Activated CD4-positive, alpha-beta T cell treated with anti-CD3 and anti-CD28 coated beads for 1 hour (primary cell): ENCODE data around the gene RPS14.

Experiments
- DNase-seq: peaks from one replicate; pipeline ENCODE4 v3.0.0-alpha.2; 2020

The RPS14 gene

DNA sequence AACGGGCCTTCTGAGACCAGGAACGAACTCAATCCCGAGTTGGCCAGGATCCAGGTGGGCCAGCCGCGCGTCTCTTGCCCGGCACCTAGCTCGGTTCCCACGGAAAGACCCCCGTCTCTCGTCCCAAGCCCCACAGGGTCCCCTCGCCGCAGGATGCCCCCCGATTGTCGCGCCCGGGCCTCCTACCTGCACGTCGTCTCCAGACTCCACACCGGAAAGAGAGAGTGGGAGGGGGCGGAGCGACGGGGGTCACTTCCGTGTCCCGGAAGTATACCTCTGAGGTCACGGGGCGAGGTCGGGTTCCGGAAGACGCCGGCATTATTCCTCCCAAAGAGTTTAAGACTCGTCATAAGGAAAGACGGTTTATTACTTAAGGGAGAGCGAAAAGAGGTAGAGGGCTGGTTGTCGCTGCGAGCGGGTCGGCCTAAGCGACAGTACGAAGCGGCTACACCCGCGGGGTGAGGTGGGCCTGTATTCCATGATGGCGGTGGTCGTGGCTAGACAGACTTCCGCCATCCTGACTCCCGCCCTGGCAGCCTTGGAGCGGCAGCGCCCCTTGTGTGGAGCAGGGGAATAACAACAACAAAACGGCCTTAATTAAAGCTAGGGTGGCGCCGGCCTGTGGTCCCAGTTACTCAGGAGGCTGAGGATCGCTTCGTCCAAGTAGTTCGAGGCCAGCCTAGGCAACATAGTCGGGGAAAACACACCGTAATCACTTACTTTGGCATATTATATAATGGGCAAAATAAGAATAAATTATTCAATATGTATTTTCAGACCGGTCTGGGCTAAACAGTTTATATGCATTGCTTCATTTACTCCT, at the start of gene RPS14:
RPS14 (minus strand) TSS at position 223 of the 823 bp plus-strand sequence. CDS start 2,006 bp downstream, outside the sequence.
- peak; percentile 91 for DNase-seq

DNA sequence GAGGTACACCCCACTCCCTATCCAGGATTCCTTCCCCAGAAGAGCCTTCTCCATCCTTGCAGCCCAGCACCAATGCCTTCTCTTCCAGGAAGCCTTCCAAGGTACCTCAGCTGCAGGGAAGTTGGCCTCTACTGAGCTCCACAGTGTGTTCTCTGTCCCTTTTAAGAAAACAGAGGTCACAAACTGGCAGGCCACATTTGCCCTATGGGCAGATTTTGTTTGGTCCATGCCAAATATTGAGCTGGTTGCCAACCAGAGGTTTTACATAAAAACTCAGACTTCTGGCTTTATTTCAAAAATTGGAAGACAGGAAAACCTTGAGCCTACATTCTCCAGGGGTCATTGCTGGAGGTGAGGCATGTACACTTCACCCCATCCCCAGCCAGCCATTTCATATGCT, 49.4 kb upstream of the RPS14 start:
- DNase-seq = no peak

DNA sequence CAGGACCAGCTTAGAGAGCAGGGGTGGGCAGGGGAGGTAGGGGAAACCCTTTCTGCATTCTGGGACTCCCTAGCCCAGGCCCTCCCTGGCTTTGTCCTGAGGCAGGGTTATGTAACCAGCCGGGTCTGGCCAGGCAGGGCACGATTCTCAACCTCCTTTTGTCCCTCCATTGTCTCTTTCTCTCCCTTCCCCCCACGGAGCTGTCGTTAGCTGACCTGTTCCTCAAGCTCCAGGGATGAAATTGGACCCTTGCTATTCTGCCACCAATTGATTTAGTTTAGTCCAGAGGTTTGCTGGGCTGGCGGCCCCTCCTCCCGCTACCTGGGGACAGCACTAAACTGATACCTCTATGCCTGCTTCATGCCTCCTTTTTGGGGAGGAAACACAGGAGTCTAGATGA, 49.0 kb upstream of the RPS14 start:
- DNase-seq = no peak

DNA sequence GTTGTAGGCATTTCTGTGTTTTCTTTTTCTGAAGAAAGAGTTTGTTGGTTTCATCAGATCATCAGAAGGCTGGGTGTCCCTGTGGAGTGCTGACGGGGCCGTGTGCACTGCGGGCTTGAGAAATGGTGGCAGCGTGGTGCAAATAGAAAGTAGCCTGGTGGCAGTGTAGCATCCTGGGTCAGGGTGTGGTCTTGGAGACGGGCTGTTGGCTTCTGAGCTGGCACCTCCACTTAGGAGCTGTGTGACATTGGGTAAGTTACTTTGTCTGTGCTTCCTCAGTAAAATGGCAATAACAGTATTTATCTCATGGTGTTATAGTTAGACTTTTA, 48.4 kb upstream of the RPS14 start:
- DNase-seq = no peak

DNA sequence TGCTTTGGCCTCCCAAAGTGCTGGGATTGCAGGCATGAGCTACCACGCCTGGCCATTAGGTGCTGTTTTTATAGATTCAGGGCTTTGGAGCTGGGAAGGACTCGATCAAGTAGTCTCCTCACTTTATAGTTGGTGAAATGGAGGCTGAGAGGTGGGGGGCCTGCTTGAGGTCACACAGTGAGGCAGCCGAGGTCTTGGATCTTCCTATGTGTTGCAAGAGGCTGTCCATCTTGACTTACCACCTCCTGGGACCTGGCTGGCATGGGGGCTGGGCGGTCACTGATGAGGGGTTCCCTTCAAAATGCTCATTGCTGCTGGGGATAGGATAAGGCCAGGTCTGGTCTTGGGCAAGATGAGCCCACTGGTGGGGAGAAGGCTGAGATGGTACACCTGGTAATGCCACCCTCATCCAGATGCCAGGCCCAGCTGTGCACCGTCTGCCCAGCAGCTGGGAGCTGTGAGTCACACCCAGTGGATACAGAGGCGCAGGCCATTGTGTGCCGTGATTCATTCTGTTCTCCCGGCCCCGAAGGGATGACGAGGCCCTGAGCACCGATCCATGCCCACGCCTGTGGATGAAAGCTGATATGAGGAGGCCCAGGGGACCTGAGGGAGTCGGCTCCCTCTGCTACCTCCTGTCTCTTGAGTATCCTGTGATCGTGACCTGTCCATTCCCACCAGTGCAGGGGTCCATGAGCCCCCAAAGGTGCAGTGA, 47.9 kb upstream of the RPS14 start:
- DNase-seq = no peak

DNA sequence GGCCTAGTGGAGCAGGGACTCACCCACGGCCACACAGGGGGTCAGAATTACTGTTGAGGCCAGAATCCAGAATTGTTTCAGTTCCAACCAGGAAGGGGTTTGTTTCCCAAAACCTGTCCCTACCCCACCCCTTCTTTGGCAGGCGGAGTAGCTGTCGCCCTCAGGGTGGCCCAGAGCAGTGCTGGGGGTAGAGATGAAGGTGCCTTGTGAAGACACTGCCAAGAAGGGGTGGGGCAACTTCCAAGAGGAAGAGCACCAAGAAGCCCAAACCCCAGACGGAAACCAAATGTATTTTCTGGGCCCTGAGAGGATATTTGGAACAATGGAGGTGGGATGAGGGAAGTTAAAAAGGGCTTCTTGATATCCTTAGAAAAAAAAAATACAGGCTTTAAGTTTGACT, 47.0 kb upstream of the RPS14 start:
- DNase-seq = no peak

DNA sequence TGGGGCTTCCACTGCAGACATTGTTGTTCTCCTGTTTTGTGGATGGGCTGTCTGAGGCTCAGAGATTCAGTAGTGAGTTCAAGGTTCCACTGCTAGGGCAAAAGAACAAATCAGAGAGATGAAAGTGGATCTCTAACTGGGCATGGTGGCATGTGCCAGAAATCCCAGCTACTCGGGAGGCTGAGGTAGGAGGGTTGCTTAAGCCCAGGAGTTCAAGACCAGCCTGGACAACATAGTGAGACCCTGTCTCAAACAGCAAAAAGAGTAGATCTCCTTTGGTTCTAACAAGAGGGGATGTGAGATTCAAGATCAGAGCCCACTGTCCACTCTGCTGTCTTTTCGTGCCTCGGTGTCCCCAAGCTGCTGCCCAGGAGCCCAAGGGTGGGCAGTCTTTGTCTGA, 46.6 kb upstream of the RPS14 start:
- DNase-seq = no peak

DNA sequence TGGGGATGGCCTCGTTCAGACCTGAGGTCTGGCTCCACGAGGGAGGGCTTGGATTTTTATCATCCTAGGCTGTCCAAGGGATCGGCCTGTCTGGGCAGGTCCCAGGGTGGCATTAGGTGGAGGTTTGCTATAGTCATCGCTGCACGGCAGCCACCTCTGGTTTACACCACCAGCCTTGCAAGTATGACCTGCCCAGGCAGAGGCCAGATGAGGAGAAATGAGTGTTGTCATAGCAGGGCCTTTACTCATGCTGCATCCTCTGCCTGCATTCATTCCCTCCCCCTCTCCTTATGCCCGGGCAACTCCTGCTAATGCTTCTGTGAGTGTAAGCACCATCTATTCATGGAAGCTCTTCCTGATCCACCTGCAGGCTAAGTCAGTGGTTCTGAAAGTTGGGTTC, 43.1 kb upstream of the RPS14 start:
- DNase-seq = no peak

DNA sequence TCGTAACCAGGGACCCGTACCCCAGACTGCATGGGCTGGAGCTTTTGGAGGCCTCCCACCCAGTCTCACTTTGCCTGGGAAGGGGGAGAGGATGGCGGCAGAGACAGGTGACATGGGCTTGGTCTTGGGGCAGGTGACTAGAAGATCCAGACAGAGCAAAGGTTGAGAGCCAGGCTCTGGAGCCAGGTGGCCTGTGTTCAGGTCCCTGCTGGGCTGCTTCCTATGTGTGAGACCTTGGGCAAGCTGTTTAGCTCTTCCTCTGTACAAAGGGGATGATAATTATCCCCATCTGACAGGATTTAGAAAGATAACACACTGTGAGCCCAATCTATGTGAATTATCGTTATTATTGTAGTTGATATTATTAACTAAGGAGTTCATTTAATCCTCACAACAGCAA, 42.3 kb upstream of the RPS14 start:
- DNase-seq = no peak

DNA sequence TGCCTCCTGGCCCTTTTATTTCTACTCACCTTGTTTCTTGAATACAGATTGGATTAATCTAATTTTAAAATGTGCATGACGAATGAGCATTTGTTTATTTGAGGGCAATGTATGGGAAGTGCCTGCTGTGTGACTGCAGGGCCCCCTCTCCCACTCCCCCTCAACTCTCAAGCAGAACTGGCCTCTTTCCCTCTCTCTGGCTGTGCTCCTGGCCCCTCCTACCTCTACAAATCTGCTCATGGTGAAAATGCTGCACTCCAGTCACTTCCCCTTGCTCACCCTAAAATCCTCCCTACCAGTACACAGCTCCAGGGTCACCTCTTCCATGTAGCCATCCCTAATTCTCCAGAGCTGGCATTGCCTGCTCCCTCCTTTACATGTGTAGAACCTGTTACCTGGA, 41.2 kb upstream of the RPS14 start:
- no peak for DNase-seq

DNA sequence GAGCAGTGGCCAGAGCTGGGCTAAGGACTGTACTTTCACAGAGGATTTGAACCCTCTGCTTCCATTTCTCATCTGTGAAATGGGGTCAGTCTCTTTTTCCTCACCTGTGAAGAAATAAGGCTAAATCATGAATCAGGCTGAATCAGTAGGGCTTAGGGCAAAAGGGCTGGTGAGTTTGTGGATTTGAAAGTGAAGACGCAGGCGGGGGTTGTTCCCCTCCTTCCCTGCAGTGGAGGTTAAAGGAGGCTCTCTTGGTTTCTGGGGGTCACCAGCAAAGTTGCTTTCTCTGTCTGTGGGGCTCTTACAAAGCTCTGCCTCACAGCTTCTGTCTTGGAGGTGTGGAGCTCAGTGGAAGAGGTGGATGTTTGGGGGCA, 40.7 kb upstream of the RPS14 start:
- no peak for DNase-seq

DNA sequence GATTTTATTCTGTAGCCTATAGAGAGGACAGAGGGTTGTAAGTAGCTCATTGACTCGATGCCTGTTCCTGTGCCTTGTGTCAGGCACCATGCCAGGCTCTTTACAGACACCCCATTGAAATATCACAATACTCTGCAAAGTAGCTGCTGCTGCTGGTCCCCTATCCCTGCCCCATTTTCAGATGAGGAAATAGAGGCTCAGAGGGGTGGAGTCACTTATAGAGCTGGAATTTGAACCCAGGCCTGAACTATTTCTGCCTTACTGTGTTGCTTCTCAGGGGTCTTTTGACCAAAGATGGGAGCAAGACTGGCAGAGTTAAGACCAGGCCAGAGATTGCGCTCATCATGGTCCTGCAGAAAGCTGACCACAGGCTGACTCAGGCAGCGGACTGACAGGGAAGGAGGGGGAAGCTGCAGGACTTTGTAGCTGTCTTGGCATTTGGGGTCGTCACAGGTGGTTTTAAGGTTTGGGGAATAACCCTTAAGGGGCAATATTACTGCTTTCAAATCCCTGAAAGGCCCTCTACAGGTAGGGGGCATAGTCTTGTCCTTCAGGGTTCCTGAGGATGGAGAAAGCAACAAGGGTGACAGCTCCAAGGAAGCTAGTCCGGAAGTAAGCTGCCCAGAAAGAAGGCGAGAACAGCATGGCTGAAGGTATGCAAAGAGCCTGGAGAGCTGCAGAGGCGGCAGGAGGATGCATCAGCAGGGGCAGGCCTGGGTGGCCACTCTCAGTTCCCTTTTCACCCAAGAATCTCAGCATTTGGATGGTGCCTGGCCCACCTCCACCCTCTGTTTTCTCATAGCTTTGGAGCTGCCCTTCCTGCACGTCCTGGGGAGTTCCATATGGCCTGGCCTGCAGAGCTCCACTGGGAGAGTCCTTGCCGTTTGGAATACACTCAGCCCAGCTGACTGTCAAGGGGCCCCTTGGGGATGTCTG, 40.1 kb upstream of the RPS14 start:
- DNase-seq = no peak

DNA sequence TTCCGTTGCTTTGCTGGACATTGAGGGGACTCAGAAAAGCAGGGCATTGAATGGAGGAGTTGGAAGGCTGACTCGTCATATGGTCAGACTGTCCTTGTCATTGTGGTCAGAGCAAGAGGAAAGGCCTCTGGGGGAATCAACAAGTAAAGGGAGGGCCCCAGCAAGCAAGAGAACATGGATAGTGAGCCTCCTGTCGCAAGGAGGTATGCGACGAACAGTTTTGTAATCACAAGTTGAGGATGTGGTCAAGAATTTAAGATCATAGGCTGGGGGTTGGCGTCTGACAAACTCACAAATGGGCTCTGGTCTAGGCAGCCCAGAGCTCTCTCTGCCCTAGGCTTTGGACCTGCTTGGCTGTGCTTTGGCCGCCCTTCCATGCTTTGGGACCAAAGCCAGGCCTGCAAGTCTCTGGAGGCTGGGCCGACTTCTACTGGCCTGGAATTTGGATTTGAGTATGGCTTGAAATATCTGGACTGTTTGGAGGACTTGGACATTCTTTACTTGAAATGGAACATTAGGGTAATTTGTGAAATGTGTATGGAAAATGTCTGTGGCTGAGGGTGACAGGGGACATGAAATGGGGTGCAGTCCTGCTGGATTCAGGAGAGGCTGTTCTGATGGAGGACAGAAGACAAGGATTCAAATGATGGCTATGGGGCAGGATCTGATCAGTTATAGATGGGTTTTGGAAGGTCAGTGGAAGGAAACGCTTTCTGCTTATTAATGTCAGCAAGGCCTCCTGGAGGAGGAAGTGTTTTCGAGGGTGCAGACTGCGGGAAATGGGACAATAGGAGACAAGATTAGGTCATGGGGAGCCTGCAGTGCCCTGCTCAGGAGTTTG, 39.2 kb upstream of the RPS14 start:
- DNase-seq = no peak

DNA sequence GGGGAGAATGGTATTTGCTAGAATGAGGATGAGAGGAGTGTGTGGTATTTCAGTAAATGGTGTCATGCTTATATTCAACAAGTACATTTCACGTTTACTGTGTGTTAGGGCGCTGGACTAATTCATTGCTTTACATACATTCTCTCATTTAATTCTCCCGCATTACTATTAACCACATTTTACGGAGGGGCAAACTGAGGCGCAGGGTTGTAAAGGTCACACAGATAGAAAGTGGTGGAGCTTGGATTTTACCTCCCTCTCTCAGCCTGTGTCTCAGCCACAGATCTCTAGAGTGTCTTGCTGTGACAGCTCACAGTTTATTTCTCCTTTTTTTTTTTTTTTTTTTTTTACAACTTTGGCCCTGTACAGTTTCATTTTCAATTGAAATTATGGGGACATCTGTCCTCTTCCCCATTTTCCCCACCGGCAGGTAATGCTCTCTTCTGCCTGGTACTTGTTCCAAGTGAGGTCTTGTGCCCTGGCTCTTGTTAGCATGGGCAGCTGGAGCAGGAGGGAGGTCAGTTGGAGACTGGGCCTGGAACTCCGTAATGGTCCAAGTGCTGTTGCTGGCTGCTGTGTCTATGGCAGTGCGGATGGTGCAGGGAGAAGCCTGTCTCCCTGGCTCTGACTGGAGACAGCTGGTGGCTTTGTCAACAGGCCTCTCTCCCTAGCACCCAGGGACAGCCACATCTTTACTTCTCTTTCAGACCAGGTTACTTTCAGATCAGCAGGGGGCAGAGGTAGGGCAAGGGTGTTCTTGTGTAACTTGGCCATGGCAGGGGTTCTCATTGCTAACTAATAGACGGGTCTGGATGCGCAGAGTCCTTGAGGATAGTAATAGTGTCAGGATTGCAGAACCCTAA, 37.9 kb upstream of the RPS14 start:
- DNase-seq = no peak

DNA sequence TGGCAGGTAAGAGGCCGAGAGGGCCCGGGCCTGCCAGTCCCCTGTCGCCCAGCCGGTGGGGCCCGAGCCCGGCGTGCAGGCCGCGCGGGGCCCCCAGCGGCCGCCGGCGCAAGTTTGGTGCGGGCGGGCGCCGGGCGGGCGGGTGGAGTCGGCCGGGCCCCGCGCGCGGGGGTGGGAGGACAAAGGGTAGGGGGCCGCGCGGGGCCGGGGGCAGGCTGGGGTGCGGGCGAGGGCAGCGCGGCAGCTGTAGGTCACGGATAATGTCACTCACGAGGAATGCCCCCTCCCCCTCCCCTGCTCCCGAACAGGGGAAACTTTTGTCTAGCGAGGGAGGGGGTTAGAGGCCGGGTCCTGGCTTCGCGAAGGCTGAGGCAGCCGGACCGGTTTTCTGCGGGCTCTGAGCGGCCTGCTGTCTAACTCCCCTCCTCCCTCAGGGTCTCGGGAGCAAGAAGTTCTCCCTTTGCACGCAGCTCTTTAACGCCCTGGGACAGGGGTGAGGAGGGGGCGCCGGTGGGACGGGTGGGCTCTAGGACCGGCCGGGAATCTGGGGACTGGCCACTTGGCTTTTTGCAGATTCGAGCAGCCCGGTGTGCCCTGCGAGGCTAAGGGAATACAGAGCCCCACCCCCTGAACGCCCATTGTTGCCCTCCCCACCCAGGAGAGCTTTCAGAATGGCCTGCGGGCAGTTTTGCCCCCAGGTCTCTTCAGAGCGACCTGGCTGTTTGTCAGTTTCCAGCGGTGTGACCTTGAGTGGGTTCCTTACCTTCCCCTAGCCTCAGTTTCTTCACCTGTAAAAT, 37.1 kb upstream of the RPS14 start:
- DNase-seq = peak; percentile 21

DNA sequence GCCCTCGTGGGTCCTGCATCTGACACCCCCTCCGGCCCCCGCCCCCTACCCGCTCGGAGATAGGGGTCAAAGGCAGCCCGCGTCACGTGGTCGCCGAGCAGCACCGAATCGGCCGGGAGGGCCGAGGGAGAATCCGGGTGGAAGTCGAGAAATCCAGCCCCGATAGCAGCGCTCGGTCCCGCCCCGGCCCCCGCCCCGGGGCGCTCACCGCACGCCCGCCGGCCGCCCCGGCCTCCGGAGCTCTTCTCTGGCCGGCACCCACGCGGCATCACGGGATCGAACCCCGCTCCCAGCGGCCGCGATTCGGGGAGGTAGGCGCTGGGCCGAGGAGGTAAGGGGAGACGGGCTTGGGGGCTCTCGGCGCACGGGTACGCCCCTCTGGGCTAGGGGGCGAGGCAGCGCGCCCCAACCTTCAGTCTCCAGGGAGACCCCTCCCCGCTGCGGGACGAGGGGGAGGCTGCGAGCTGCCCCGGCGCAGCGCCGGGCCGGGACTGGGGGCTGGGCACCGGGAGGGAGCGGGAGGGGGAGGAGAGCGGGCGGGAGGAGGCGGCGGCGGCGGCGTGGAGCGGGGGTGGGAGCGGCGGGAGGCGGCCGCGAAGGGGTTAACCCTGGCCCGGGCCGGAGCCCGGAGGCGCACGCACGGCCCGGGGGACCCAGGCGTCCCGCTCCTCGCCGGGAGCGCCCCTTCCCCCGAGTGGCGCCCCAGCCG, 36.3 kb upstream of the RPS14 start:
- no peak for DNase-seq

DNA sequence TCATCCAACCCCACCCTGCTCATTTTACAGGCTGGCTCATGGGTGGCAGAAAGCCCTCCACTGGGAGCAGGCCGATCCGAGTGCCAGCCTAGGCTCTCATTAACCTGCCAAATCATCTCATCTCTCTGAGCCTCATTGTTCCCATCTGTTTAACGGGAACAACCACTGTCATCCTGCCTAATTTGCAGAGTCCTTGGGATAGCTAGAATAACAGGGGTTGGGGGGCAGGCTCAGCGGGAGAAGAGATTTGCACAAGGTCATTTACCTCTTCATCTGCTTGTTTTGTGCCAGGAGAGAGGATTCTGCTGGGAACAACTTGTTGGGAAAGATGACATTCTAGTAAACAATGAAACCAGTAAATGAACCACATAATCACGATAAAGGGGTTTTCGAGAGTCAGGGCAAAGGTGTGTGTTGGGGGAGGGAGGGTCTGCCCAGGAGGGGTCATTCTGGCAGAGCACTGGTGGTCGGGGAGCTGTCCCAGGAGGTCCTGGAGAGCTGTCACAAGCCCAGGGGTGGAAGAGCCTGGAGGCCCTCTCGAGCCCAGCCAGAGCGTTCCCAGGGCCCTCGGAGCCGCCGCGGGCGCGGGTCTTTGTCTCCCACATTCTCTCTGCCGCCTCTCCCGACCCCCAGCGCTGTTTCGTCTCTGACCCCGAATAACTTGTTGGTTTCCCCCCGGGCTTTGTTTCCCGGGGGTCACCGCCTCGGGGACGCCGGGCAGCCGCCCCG, 35.6 kb upstream of the RPS14 start:
- DNase-seq = no peak

DNA sequence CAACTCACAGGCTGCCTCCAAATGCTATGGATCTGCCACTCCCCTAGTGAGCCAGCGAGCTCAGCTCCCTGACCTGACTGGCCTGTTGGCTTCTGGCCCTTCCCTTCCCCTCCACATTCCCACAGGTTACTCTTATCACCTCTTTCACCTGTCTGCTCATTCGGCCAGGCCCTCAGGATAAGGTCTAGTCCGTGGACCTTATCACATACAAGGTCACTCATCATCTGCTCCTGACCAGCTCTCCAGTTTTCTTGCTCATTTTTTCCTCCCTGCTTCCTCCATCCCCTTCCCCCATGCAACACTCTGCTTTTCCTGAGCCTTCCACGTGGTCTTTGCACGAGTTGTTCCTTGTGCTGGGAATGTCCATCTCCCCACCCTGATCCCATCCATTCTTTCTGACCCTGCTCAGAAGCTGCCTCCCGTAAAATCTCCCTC, 32.5 kb upstream of the RPS14 start:
- no peak for DNase-seq

DNA sequence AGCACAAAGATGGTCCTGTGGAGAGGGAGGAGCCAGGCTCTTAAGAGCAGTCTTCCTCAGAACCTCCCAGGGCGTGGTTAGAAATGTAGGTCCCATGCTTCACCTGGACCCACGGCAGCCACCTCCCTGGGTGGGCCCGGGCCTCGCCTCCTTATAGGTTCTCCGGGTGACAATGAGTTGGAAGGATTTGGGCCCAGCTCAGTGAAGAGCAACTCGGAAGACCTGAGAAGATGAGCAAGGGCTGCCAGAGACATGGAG, 32.1 kb upstream of the RPS14 start:
- no peak for DNase-seq

DNA sequence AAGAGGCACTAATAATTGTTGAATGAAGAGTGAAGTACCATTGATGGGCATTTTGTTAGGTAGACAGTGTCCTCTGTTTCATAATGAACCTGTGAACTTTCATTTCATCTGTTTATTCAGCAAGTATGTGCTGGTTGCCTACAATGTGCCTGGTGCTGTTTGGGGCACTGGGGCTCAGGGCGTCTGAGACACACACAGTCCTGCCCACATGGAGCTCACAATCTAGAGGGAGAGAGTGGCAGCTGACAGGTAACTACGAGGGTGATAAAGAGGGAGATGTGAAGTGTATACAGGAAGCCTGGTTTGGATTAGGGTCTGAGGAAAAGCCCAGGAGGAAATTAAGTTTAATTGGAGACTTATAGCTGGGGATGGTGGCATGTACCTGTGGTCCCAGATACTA, 29.9 kb upstream of the RPS14 start:
- no peak for DNase-seq
